Dendritic cell treated with granulocyte-macrophage colony-stimulating factor and Interleukin-4, amounts not matched to agents 40 ng/mL and 50 ng/mL, for 4 days (primary cell): ENCODE measurements around the gene NLGN1.
"Not testable (repeated sequence)": the region's sequence is repeated elsewhere in the genome, so short reads cannot be mapped to it uniquely, and the experiment has no call there.

Source experiments
- H3K27ac Mint-ChIP-seq: one replicate; pipeline ENCODE4 v1.8.0; 2022; ENCODE audit warnings: mild to moderate bottlenecking, mixed read lengths
- H3K27me3 Mint-ChIP-seq: one replicate; pipeline ENCODE4 v1.8.0; 2022; ENCODE audit warnings: mild to moderate bottlenecking, mixed read lengths
- H3K36me3 Mint-ChIP-seq: one replicate; pipeline ENCODE4 v1.8.0; 2022; ENCODE audit warnings: low read depth, mixed read lengths
- H3K4me1 Mint-ChIP-seq: one replicate; pipeline ENCODE4 v1.8.0; 2022; ENCODE audit warnings: low read depth, mixed read lengths
- H3K4me3 Mint-ChIP-seq: one replicate; pipeline ENCODE4 v1.8.0; 2022; ENCODE audit warnings: mild to moderate bottlenecking, moderate library complexity, mixed read lengths
- H3K9me3 Mint-ChIP-seq: one replicate; pipeline ENCODE4 v1.8.0; 2022; ENCODE audit warnings: mixed read lengths
- intact Hi-C: fragments of 100-400 bp; cut with micrococcal nuclease; formaldehyde crosslinking; loops from one replicate; pipeline ENCODE4 v1.15.0; 2022

NLGN1 gene

GRCh38 chr3:173402656-173403055, 5.1 kb downstream of the NLGN1 start:
- Mint-ChIP-seq H3K4me3 (no peak overlapping the region), H3K4me1 (peaks cover 7% of the 10 kb centered on the region), H3K27ac (no peak overlapping the region), H3K27me3 (peaks cover 23% of the 10 kb centered on the region), H3K36me3 (no peaks in the 10 kb centered on the region), H3K9me3 (no peaks in the 10 kb centered on the region)
- intact Hi-C loops, result no loop called here

- Mint-ChIP-seq H3K27me3 (peaks cover 15% of the 10 kb centered on the region), H3K27ac (no peak overlapping the region), H3K4me1 (peaks cover under 1% of the 10 kb centered on the region), H3K36me3 (no peaks in the 10 kb centered on the region), H3K4me3 (no peak overlapping the region), H3K9me3 (no peaks in the 10 kb centered on the region)
- intact Hi-C loops, result no loop called here
These were observed 5.8 kb downstream of the NLGN1 start for GRCh38 chr3:173403376-173403775.

- H3K4me1 Mint-ChIP-seq, result no peaks in the 10 kb centered on the region
- intact Hi-C loops, result no loop called here
- no peak overlapping the region for H3K27ac Mint-ChIP-seq
- H3K4me3 Mint-ChIP-seq, result no peak overlapping the region
- peaks cover 11% of the 10 kb centered on the region for H3K27me3 Mint-ChIP-seq
- no peaks in the 10 kb centered on the region for H3K9me3 Mint-ChIP-seq
- no peaks in the 10 kb centered on the region for H3K36me3 Mint-ChIP-seq
These were observed 6.6 kb downstream of the NLGN1 start for GRCh38 chr3:173404156-173404555.

- H3K9me3 Mint-ChIP-seq, result no peaks in the 10 kb centered on the region
- H3K27me3 Mint-ChIP-seq, result no peaks in the 10 kb centered on the region
- peaks cover 5% of the 10 kb centered on the region for H3K4me1 Mint-ChIP-seq
- H3K27ac Mint-ChIP-seq, result no peak overlapping the region
- H3K4me3 Mint-ChIP-seq, result no peak overlapping the region
- no peaks in the 10 kb centered on the region for H3K36me3 Mint-ChIP-seq
- intact Hi-C loops, result no loop called here
These were observed 12.9 kb downstream of the NLGN1 start for GRCh38 chr3:173410436-173410835.

- Mint-ChIP-seq H3K4me3 (no peak overlapping the region), H3K27me3 (no peaks in the 10 kb centered on the region), H3K4me1 (peaks cover 5% of the 10 kb centered on the region), H3K36me3 (no peaks in the 10 kb centered on the region), H3K9me3 (no peaks in the 10 kb centered on the region), H3K27ac (no peak overlapping the region)
- intact Hi-C loops, result no loop called here
These were observed 13.3 kb downstream of the NLGN1 start for GRCh38 chr3:173410849-173411248.

- intact Hi-C loops, result no loop called here
- Mint-ChIP-seq H3K9me3 (no peaks in the 10 kb centered on the region), H3K4me1 (peaks cover 5% of the 10 kb centered on the region), H3K36me3 (no peaks in the 10 kb centered on the region), H3K27me3 (no peaks in the 10 kb centered on the region), H3K27ac (no peak overlapping the region), H3K4me3 (no peak overlapping the region)
These were observed 13.9 kb downstream of the NLGN1 start for GRCh38 chr3:173411375-173411973.

- H3K4me3 Mint-ChIP-seq, result no peak overlapping the region
- no peaks in the 10 kb centered on the region for H3K27me3 Mint-ChIP-seq
- H3K4me1 Mint-ChIP-seq, result peaks cover 5% of the 10 kb centered on the region
- intact Hi-C loops, result no loop called here
- no peaks in the 10 kb centered on the region for H3K36me3 Mint-ChIP-seq
- H3K9me3 Mint-ChIP-seq, result no peaks in the 10 kb centered on the region
- H3K27ac Mint-ChIP-seq, result no peak overlapping the region
These were observed 18.5 kb downstream of the NLGN1 start for GRCh38 chr3:173416070-173416469.

GRCh38 chr3:173429076-173429475, 31.5 kb downstream of the NLGN1 start:
- Mint-ChIP-seq H3K9me3 (peaks cover 29% of the 10 kb centered on the region), H3K4me1 (no peaks in the 10 kb centered on the region), H3K27me3 (no peaks in the 10 kb centered on the region), H3K36me3 (no peaks in the 10 kb centered on the region), H3K4me3 (no peak overlapping the region), H3K27ac (no peak overlapping the region)
- intact Hi-C loops, result no loop called here

GRCh38 chr3:173429527-173429926, 32.0 kb downstream of the NLGN1 start:
- H3K27ac Mint-ChIP-seq, result no peak overlapping the region
- H3K4me1 Mint-ChIP-seq, result no peaks in the 10 kb centered on the region
- no peaks in the 10 kb centered on the region for H3K36me3 Mint-ChIP-seq
- H3K27me3 Mint-ChIP-seq, result no peaks in the 10 kb centered on the region
- intact Hi-C loops, result no loop called here
- no peak overlapping the region for H3K4me3 Mint-ChIP-seq
- H3K9me3 Mint-ChIP-seq, result peaks cover 29% of the 10 kb centered on the region

- peaks cover 29% of the 10 kb centered on the region for H3K9me3 Mint-ChIP-seq
- no peaks in the 10 kb centered on the region for H3K36me3 Mint-ChIP-seq
- H3K4me1 Mint-ChIP-seq, result no peaks in the 10 kb centered on the region
- no peaks in the 10 kb centered on the region for H3K27me3 Mint-ChIP-seq
- intact Hi-C loops, result no loop called here
- no peak overlapping the region for H3K27ac Mint-ChIP-seq
- no peak overlapping the region for H3K4me3 Mint-ChIP-seq
These were observed 33.0 kb downstream of the NLGN1 start for GRCh38 chr3:173430576-173430975.

GRCh38 chr3:173439004-173439403, 41.5 kb downstream of the NLGN1 start:
- Mint-ChIP-seq H3K27me3 (no peaks in the 10 kb centered on the region), H3K36me3 (no peaks in the 10 kb centered on the region), H3K4me1 (no peaks in the 10 kb centered on the region), H3K4me3 (no peak overlapping the region), H3K27ac (no peak overlapping the region), H3K9me3 (peaks cover 20% of the 10 kb centered on the region)
- intact Hi-C loops, result no loop called here

- intact Hi-C loops, result no loop called here
- Mint-ChIP-seq H3K4me1 (no peaks in the 10 kb centered on the region), H3K27me3 (no peaks in the 10 kb centered on the region), H3K27ac (no peak overlapping the region), H3K36me3 (no peaks in the 10 kb centered on the region), H3K4me3 (no peak overlapping the region), H3K9me3 (peaks cover 20% of the 10 kb centered on the region)
These were observed 43.0 kb downstream of the NLGN1 start for GRCh38 chr3:173440514-173440913.

- H3K4me1 Mint-ChIP-seq, H3K27me3 Mint-ChIP-seq, intact Hi-C loops, H3K27ac Mint-ChIP-seq, H3K4me3 Mint-ChIP-seq, H3K36me3 Mint-ChIP-seq: not testable (repeated sequence)
- H3K9me3 Mint-ChIP-seq, result peaks cover 49% of the 10 kb centered on the region
These were observed 54.0 kb downstream of the NLGN1 start for GRCh38 chr3:173451561-173451960.

- peaks cover 9% of the 10 kb centered on the region for H3K9me3 Mint-ChIP-seq
- no peaks in the 10 kb centered on the region for H3K36me3 Mint-ChIP-seq
- intact Hi-C loops, result no loop called here
- no peaks in the 10 kb centered on the region for H3K4me1 Mint-ChIP-seq
- H3K4me3 Mint-ChIP-seq, result no peak overlapping the region
- H3K27ac Mint-ChIP-seq, result no peak overlapping the region
- H3K27me3 Mint-ChIP-seq, result no peaks in the 10 kb centered on the region
These were observed 65.7 kb downstream of the NLGN1 start for GRCh38 chr3:173463250-173463649.

GRCh38 chr3:173465112-173465511, 67.6 kb downstream of the NLGN1 start:
- H3K9me3 Mint-ChIP-seq, result peaks cover 9% of the 10 kb centered on the region
- no peaks in the 10 kb centered on the region for H3K27me3 Mint-ChIP-seq
- intact Hi-C loops, result no loop called here
- no peak overlapping the region for H3K27ac Mint-ChIP-seq
- no peaks in the 10 kb centered on the region for H3K4me1 Mint-ChIP-seq
- no peaks in the 10 kb centered on the region for H3K36me3 Mint-ChIP-seq
- H3K4me3 Mint-ChIP-seq, result no peak overlapping the region
